Activated naive CD4-positive, alpha-beta T cell treated with anti-CD3 and anti-CD28 coated beads, Interleukin-2, amount 50 U/mL, for 24 hours (primary cell): Measurements from ENCODE around the gene TUBA4B.

ENCODE experiments used
- H3K27ac Mint-ChIP-seq: one replicate; pipeline ENCODE4 v1.8.0; 2021; ENCODE audit warnings: mild to moderate bottlenecking, mixed read lengths
- H3K27me3 Mint-ChIP-seq: one replicate; pipeline ENCODE4 v1.8.0; 2021; ENCODE audit warnings: mixed read lengths
- H3K36me3 Mint-ChIP-seq: one replicate; pipeline ENCODE4 v1.8.0; 2021; ENCODE audit warnings: mixed read lengths
- H3K4me1 Mint-ChIP-seq: one replicate; pipeline ENCODE4 v1.8.0; 2021; ENCODE audit warnings: mixed read lengths
- H3K4me3 Mint-ChIP-seq: one replicate; pipeline ENCODE4 v1.8.0; 2021; ENCODE audit warnings: mild to moderate bottlenecking, mixed read lengths
- H3K9me3 Mint-ChIP-seq: one replicate; pipeline ENCODE4 v1.8.0; 2021; ENCODE audit warnings: mixed read lengths

The TUBA4B gene

GRCh38 chr2:219287580-219288265 lies 34.7 kb downstream of the TUBA4B start:
- H3K4me1 Mint-ChIP-seq, result peaks cover 8% of the 10 kb centered on the region
- no peak overlapping the region for H3K27ac Mint-ChIP-seq
- H3K36me3 Mint-ChIP-seq, result peaks cover 6% of the 10 kb centered on the region
- H3K27me3 Mint-ChIP-seq, result no peaks in the 10 kb centered on the region
- H3K9me3 Mint-ChIP-seq, result no peaks in the 10 kb centered on the region
- no peak overlapping the region for H3K4me3 Mint-ChIP-seq

GRCh38 chr2:219289195-219289536 lies 36.1 kb downstream of the TUBA4B start:
- Mint-ChIP-seq H3K4me3 (no peak overlapping the region), H3K27ac (no peak overlapping the region), H3K27me3 (no peaks in the 10 kb centered on the region), H3K9me3 (no peaks in the 10 kb centered on the region), H3K4me1 (peaks cover 6% of the 10 kb centered on the region), H3K36me3 (no peaks in the 10 kb centered on the region)

GRCh38 chr2:219289537-219290361 lies 36.7 kb downstream of the TUBA4B start:
- H3K9me3 Mint-ChIP-seq, result no peaks in the 10 kb centered on the region
- no peak overlapping the region for H3K27ac Mint-ChIP-seq
- H3K4me3 Mint-ChIP-seq, result no peak overlapping the region

GRCh38 chr2:219290381-219291171 lies 37.5 kb downstream of the TUBA4B start:
- no peak overlapping the region for H3K4me3 Mint-ChIP-seq
- H3K36me3 Mint-ChIP-seq, result no peaks in the 10 kb centered on the region
- no peaks in the 10 kb centered on the region for H3K27me3 Mint-ChIP-seq
- no peak overlapping the region for H3K27ac Mint-ChIP-seq
- H3K4me1 Mint-ChIP-seq, result peaks cover 13% of the 10 kb centered on the region
- no peaks in the 10 kb centered on the region for H3K9me3 Mint-ChIP-seq

More at GRCh38 chr2:219289537-219290361, 36.7 kb downstream of the TUBA4B start:
- Mint-ChIP-seq H3K4me1 (peaks cover 9% of the 10 kb centered on the region), H3K36me3 (no peaks in the 10 kb centered on the region), H3K27me3 (no peaks in the 10 kb centered on the region)

GRCh38 chr2:219291394-219291793 lies 38.4 kb downstream of the TUBA4B start:
- Mint-ChIP-seq H3K9me3 (no peaks in the 10 kb centered on the region), H3K4me3 (no peak overlapping the region), H3K27me3 (no peaks in the 10 kb centered on the region), H3K4me1 (peaks cover 19% of the 10 kb centered on the region), H3K36me3 (no peaks in the 10 kb centered on the region), H3K27ac (no peak overlapping the region)

- Mint-ChIP-seq H3K36me3 (no peaks in the 10 kb centered on the region), H3K4me3 (no peak overlapping the region)
These were observed 39.0 kb downstream of the TUBA4B start for GRCh38 chr2:219291910-219292490.

GRCh38 chr2:219292616-219293015 lies 39.6 kb downstream of the TUBA4B start:
- Mint-ChIP-seq H3K27ac (no peak overlapping the region), H3K4me1 (peaks cover 27% of the 10 kb centered on the region), H3K9me3 (no peaks in the 10 kb centered on the region), H3K27me3 (no peaks in the 10 kb centered on the region), H3K36me3 (no peaks in the 10 kb centered on the region), H3K4me3 (no peak overlapping the region)

More at GRCh38 chr2:219291910-219292490, 39.0 kb downstream of the TUBA4B start:
- H3K9me3 Mint-ChIP-seq, result no peaks in the 10 kb centered on the region
- no peak overlapping the region for H3K27ac Mint-ChIP-seq
- H3K4me1 Mint-ChIP-seq, result peaks cover 24% of the 10 kb centered on the region
- H3K27me3 Mint-ChIP-seq, result no peaks in the 10 kb centered on the region

- H3K36me3 Mint-ChIP-seq, result no peaks in the 10 kb centered on the region
- H3K4me3 Mint-ChIP-seq, result peak overlapping the region; percentile 86
- peaks cover 30% of the 10 kb centered on the region for H3K4me1 Mint-ChIP-seq
- H3K9me3 Mint-ChIP-seq, result no peaks in the 10 kb centered on the region
- no peaks in the 10 kb centered on the region for H3K27me3 Mint-ChIP-seq
- peak overlapping the region; percentile 96 for H3K27ac Mint-ChIP-seq
These were observed 40.7 kb downstream of the TUBA4B start for GRCh38 chr2:219293736-219294231.

- H3K4me3 Mint-ChIP-seq, result peak overlapping the region; percentile 86
- peak overlapping the region; percentile 96 for H3K27ac Mint-ChIP-seq
- H3K36me3 Mint-ChIP-seq, result no peaks in the 10 kb centered on the region
- H3K9me3 Mint-ChIP-seq, result no peaks in the 10 kb centered on the region
- H3K27me3 Mint-ChIP-seq, result no peaks in the 10 kb centered on the region
- H3K4me1 Mint-ChIP-seq, result peaks cover 30% of the 10 kb centered on the region
These were observed 41.6 kb downstream of the TUBA4B start for GRCh38 chr2:219294356-219295351.

- Mint-ChIP-seq H3K4me3 (peak overlapping the region; percentile 7), H3K27ac (no peak overlapping the region), H3K27me3 (peaks cover 3% of the 10 kb centered on the region), H3K4me1 (peaks cover 30% of the 10 kb centered on the region), H3K36me3 (no peaks in the 10 kb centered on the region), H3K9me3 (no peaks in the 10 kb centered on the region)
These were observed 43.1 kb downstream of the TUBA4B start for GRCh38 chr2:219296142-219296541.

GRCh38 chr2:219296631-219297391 lies 43.8 kb downstream of the TUBA4B start:
- H3K9me3 Mint-ChIP-seq, result no peaks in the 10 kb centered on the region
- H3K27me3 Mint-ChIP-seq, result peaks cover 3% of the 10 kb centered on the region
- H3K4me3 Mint-ChIP-seq, result no peak overlapping the region
- H3K4me1 Mint-ChIP-seq, result peaks cover 30% of the 10 kb centered on the region
- no peaks in the 10 kb centered on the region for H3K36me3 Mint-ChIP-seq
- H3K27ac Mint-ChIP-seq, result no peak overlapping the region

GRCh38 chr2:219297766-219298456 lies 44.9 kb downstream of the TUBA4B start:
- Mint-ChIP-seq H3K4me1 (peaks cover 30% of the 10 kb centered on the region), H3K27me3 (peaks cover 4% of the 10 kb centered on the region), H3K9me3 (no peaks in the 10 kb centered on the region), H3K27ac (peak overlapping the region; percentile 12), H3K4me3 (no peak overlapping the region), H3K36me3 (no peaks in the 10 kb centered on the region)

GRCh38 chr2:219298759-219299371 lies 45.8 kb downstream of the TUBA4B start:
- Mint-ChIP-seq H3K36me3 (no peaks in the 10 kb centered on the region), H3K4me3 (no peak overlapping the region), H3K27me3 (peaks cover 6% of the 10 kb centered on the region), H3K4me1 (peaks cover 29% of the 10 kb centered on the region), H3K27ac (no peak overlapping the region), H3K9me3 (no peaks in the 10 kb centered on the region)
